Endothelial cell of umbilical vein (primary cell): ENCODE measurements around the gene CASKIN1. TPM values are rescaled to one million over a fixed set of nuclear protein-coding genes. Genes with fewer than 3 reads are reported as not detected.

Source experiments
- BruUV-seq: library from RNA; stranded (reverse); fragments of 400-500 nt; replicated peaks from 2 replicates; lab custom pipeline; 2021; lab: Mats Ljungman, UMichigan
- CTCF ChIA-PET: fragments of 300-600, 350-600 bp; sonication (Branson Sonifier 250); formaldehyde crosslinking; loops from one replicate; lab custom pipeline; 2021; ENCODE audit warnings: antibody characterized with exemption, inconsistent platforms; lab: Charles Lee
- POLR2A ChIA-PET: fragments of 300-600, 350-600 bp; sonication (Branson Sonifier 250); formaldehyde crosslinking; loops from one replicate; lab custom pipeline; 2021; ENCODE audit warnings: antibody characterized with exemption, inconsistent platforms; lab: Charles Lee
- DNase-seq: peaks from one replicate; pipeline ENCODE4 v3.0.0-alpha.2; 2011; ENCODE audit warnings: low read depth, low spot score
- FAIRE-seq: peaks from 2 replicates; lab custom pipeline; 2011; peaks lifted over from hg19 to GRCh38; lab: Jason Lieb, UNC
- H2AFZ ChIP-seq: 2 replicates; pipeline ENCODE4 v1.6.0; 2012; ENCODE audit warnings: low read depth, low read length, control low read depth, inconsistent platforms
- H3K27ac ChIP-seq: 2 replicates; pipeline ENCODE4 v1.5.1; 2011; ENCODE audit warnings: low read depth, mild to moderate bottlenecking, control low read depth, low read length, moderate library complexity; ENCODE audit not compliant: insufficient read depth
- H3K27me3 ChIP-seq, 2 experiments: 2 replicates each; pipeline versions ENCODE4 v1.6.0 to v1.6.1; 2011; ENCODE audit warnings: low read length in 2 of 2, mixed read lengths in 1 of 2; ENCODE audit not compliant: control insufficient read depth in 2 of 2, insufficient read depth in 2 of 2
- H3K36me3 ChIP-seq, 2 experiments: 2 replicates in 1 of 2; 3 replicates in 1 of 2; pipeline ENCODE4 v1.5.1; 2011; ENCODE audit warnings: low read length in 2 of 2, mild to moderate bottlenecking in 1 of 2, moderate library complexity in 1 of 2; ENCODE audit not compliant: control insufficient read depth in 2 of 2, insufficient read depth in 2 of 2; ENCODE audit errors: extremely low read depth in 1 of 2
- H3K4me1 ChIP-seq: 3 replicates; pipeline ENCODE4 v1.5.1; 2011; ENCODE audit warnings: mild to moderate bottlenecking, low read length; ENCODE audit not compliant: control insufficient read depth, insufficient read depth; ENCODE audit errors: extremely low read depth
- H3K4me2 ChIP-seq: 2 replicates; pipeline ENCODE4 v1.6.1; 2011; ENCODE audit warnings: low read length, control low read depth, mixed read lengths; ENCODE audit not compliant: insufficient read depth
- H3K4me3 ChIP-seq, 3 experiments: fragments of 200-600 bp in 1 of 3; sonication (generic), shearing (Covaris generic) in 1 of 3; replicated peaks in 1 of 3; 2 replicates each; pipeline ENCODE4 v1.5.1; 2011 to 2016; ENCODE audit warnings: control low read depth in 3 of 3, low read length in 3 of 3, mild to moderate bottlenecking in 2 of 3, inconsistent platforms in 1 of 3, low read depth in 1 of 3, moderate library complexity in 1 of 3; ENCODE audit not compliant: insufficient read depth in 1 of 3
- H3K79me2 ChIP-seq: 2 replicates; pipeline ENCODE4 v1.6.0; 2012; ENCODE audit warnings: low read length, inconsistent platforms; ENCODE audit not compliant: control insufficient read depth, insufficient read depth
- H3K9ac ChIP-seq: replicated peaks from 2 replicates; pipeline ENCODE3; 2011; ENCODE audit warnings: low read length, control low read depth; ENCODE audit not compliant: insufficient read depth; ENCODE audit errors: extremely low read depth
- H3K9me1 ChIP-seq: replicated peaks from 3 replicates; pipeline ENCODE4 v1.6.0; 2011; ENCODE audit warnings: mild to moderate bottlenecking, low read length; ENCODE audit not compliant: control insufficient read depth, insufficient read depth; ENCODE audit errors: extremely low read depth
- H3K9me3 ChIP-seq: replicated peaks from 2 replicates; pipeline ENCODE4 v1.5.1; 2012; ENCODE audit warnings: low read length, inconsistent platforms; ENCODE audit not compliant: control insufficient read depth, insufficient read depth
- H4K20me1 ChIP-seq: replicated peaks from 2 replicates; pipeline ENCODE3; 2011; ENCODE audit warnings: mild to moderate bottlenecking, low read length; ENCODE audit not compliant: control insufficient read depth, insufficient read depth; ENCODE audit errors: extremely low read depth
- EZH2 ChIP-seq: IDR thresholded peaks from 2 replicates; pipeline ENCODE4 v1.6.1; 2012; ENCODE audit warnings: borderline replicate concordance, low read depth, mild to moderate bottlenecking, moderate library complexity, low read length, inconsistent platforms; ENCODE audit not compliant: severe bottlenecking
- FOS ChIP-seq: IDR thresholded peaks from 2 replicates; pipeline ENCODE4 v1.6.1; 2011; ENCODE audit warnings: mild to moderate bottlenecking, low read length, moderate library complexity, borderline replicate concordance; ENCODE audit not compliant: insufficient read depth
- MYC ChIP-seq: IDR thresholded peaks from one replicate; pipeline ENCODE4 v1.6.1; 2011; ENCODE audit warnings: mild to moderate bottlenecking, low read depth, low read length
- POLR2A ChIP-seq: IDR thresholded peaks from 2 replicates; pipeline ENCODE4 v1.6.1; 2012; ENCODE audit warnings: low read depth, mild to moderate bottlenecking, control low read depth, low read length
- POLR2AphosphoS5 ChIP-seq: IDR thresholded peaks from 2 replicates; pipeline ENCODE4 v1.6.1; 2012; ENCODE audit warnings: low read depth, mild to moderate bottlenecking, control low read depth, low read length, moderate library complexity; ENCODE audit not compliant: insufficient read depth
- dilution Hi-C: fragments of 300-500 bp; cut with MboI; formaldehyde crosslinking; loops from one replicate; pipeline ENCODE4 v1.15.0; 2019; ENCODE audit warnings: low sequenced_read_pairs; ENCODE audit not compliant: extremely low pct_ligation_motif_present
- intact Hi-C: fragments of 100-400 bp; cut with micrococcal nuclease; formaldehyde crosslinking; loops from one replicate; pipeline ENCODE4 v1.10.0; 2022
- polyA plus RNA-seq, 4 experiments: library from polyadenylated mRNA; depleted of rRNA in 3 of 4; stranded (reverse) in 3 of 4; unstranded in 1 of 4; fragments of >200 nt; gene quantifications; 2 replicates each; pipeline versions ENCODE4 v1.2.1 to v1.2.3, GENCODE V29; 2011 to 2012; ENCODE audit warnings: missing spikeins in 1 of 4
- total RNA-seq: library from RNA; stranded (reverse); gene quantifications from 2 replicates; pipeline ENCODE4 v1.2.3, GENCODE V29; 2021
- TF ChIP-seq, protein P1 (sequence below), 2 donors: IDR thresholded peaks; 1 replicate in 1 of 2; 2 replicates in 1 of 2; pipeline ENCODE4 v1.5.1; 2011; ENCODE audit warnings: low read length in 2 of 2, mild to moderate bottlenecking in 2 of 2, moderate library complexity in 2 of 2, control low read depth in 1 of 2, inconsistent platforms in 1 of 2, low read depth in 1 of 2; ENCODE audit not compliant: insufficient read depth in 1 of 2; ENCODE audit errors: extremely low read depth in 1 of 2

Gene CASKIN1
- total and polyA plus RNA-seq, 2 donors (not counting 3 experiments of a cell fraction or from before 2014, with no cell fraction given): 0.11 to 0.58 TPM

- intact Hi-C loops (loop anchor here (2.0 kb wide), 1 partner anchor 60 kb away; the partner anchor contains the start of gene TRAF7), dilution Hi-C loops (no loop called here)
- no TSS peak for BruUV-seq
- peak within 1 kb of the TSS; percentile 87 for H3K9ac ChIP-seq
- TF ChIP-seq FOS: no peak
- TF ChIP-seq POLR2A: no peak
- TF ChIP-seq EZH2: peak; percentile 97
- CTCF ChIA-PET: interaction anchor here (1.0 to 1.3 kb wide), 4 partner anchors 10 to 74 kb away, joined by 3 to 7 read pairs (median 4); partner anchors contain the start of genes ECI1 and MLST8
- peak within 1 kb of the TSS; percentile 83 for H3K27ac ChIP-seq
- no peaks in the 10 kb centered on the region for H3K9me1 ChIP-seq
- peaks cover 0 to 3% of the 10 kb centered on the region in 2 experiments for H3K36me3 ChIP-seq
- H2AFZ ChIP-seq: peak within 1 kb of the TSS; percentile 63
- H3K4me1 ChIP-seq: peaks cover 15% of the 10 kb centered on the region
- peak within 1 kb of the TSS; percentile 74 to 89 (median 75) for H3K4me3 ChIP-seq
- H3K4me2 ChIP-seq: peak within 1 kb of the TSS; percentile 86
- DNase-seq: no peak
- POLR2A ChIA-PET: interaction anchor here (2.2 kb wide), 1 partner anchor 60 kb away, joined by 15 read pairs; the partner anchor contains the start of gene TRAF7
- no peaks in the 10 kb centered on the region for H3K27me3 ChIP-seq
- peaks cover 25% of the 10 kb centered on the region for H3K79me2 ChIP-seq
- H4K20me1 ChIP-seq: no peaks in the 10 kb centered on the region
- no peak for FAIRE-seq
- H3K9me3 ChIP-seq: no peaks in the 10 kb centered on the region
Observed at GRCh38 chr16:2214719-2214968, 18.2 kb upstream of the CASKIN1 start, which contains the start of gene PGP. Gene PGP (minus strand): TSS chr16:2214840. CDS start chr16:2214777, 63 bp downstream.

- no peaks in the 10 kb centered on the region for H3K27me3 ChIP-seq
- H3K79me2 ChIP-seq: peaks cover 25% of the 10 kb centered on the region
- H2AFZ ChIP-seq: peak overlapping the region; percentile 62
- peak; percentile 34 for DNase-seq
- no peaks in the 10 kb centered on the region for H4K20me1 ChIP-seq
- TF ChIP-seq POLR2AphosphoS5: no peak
- peak; percentile 11 for TF ChIP-seq POLR2A
- TF ChIP-seq, protein P1, sequence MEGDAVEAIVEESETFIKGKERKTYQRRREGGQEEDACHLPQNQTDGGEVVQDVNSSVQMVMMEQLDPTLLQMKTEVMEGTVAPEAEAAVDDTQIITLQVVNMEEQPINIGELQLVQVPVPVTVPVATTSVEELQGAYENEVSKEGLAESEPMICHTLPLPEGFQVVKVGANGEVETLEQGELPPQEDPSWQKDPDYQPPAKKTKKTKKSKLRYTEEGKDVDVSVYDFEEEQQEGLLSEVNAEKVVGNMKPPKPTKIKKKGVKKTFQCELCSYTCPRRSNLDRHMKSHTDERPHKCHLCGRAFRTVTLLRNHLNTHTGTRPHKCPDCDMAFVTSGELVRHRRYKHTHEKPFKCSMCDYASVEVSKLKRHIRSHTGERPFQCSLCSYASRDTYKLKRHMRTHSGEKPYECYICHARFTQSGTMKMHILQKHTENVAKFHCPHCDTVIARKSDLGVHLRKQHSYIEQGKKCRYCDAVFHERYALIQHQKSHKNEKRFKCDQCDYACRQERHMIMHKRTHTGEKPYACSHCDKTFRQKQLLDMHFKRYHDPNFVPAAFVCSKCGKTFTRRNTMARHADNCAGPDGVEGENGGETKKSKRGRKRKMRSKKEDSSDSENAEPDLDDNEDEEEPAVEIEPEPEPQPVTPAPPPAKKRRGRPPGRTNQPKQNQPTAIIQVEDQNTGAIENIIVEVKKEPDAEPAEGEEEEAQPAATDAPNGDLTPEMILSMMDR (IDR thresholded peaks at IDR 0.05; ENCODE audit: extremely low read depth in 1 of 2, insufficient read depth in 1 of 2, low read depth in 1 of 2, low read length in 2 of 2): no peak
- no peak for TF ChIP-seq MYC
- TF ChIP-seq EZH2: no peak
- H3K9me1 ChIP-seq: no peaks in the 10 kb centered on the region
- CTCF ChIA-PET: interaction anchor here (1.0 to 1.3 kb wide), 4 partner anchors 9 to 74 kb away, joined by 3 to 7 read pairs (median 4); partner anchors contain the start of genes ECI1 and MLST8
- FAIRE-seq: no peak
- intact Hi-C loops: loop anchor here (2.0 kb wide), 1 partner anchor 59 kb away; the partner anchor contains the start of gene TRAF7
- POLR2A ChIA-PET: interaction anchor here (2.2 kb wide), 1 partner anchor 59 kb away, joined by 15 read pairs; the partner anchor contains the start of gene TRAF7
- H3K36me3 ChIP-seq: peaks cover 0 to 8% of the 10 kb centered on the region in 2 experiments
- BruUV-seq: TSS peak; percentile 56
- H3K9ac ChIP-seq: peak overlapping the region; percentile 74
- peak overlapping the region; percentile 86 for H3K4me2 ChIP-seq
- H3K27ac ChIP-seq: peak overlapping the region; percentile 50
- peaks cover 15% of the 10 kb centered on the region for H3K4me1 ChIP-seq
- dilution Hi-C loops: no loop called here
- no peaks in the 10 kb centered on the region for H3K9me3 ChIP-seq
- peak overlapping the region; percentile 74 to 75 (median 74) for H3K4me3 ChIP-seq
Observed at GRCh38 chr16:2213817-2214718, 17.7 kb upstream of the CASKIN1 start.
